Esophagus squamous epithelium (tissue), 4 donors: ENCODE measurements around the gene FBXO10.

Experiments
- CTCF ChIP-seq, 6 experiments: fragments of 450-650 bp in 4 of 6; fragments of 200-600 bp in 2 of 6; sonication (generic) in 2 of 6; IDR thresholded peaks; one replicate each; pipeline ENCODE4 v1.5.1; 2016 to 2019; ENCODE audit warnings: antibody characterized with exemption in 6 of 6, mild to moderate bottlenecking in 4 of 6, moderate library complexity in 4 of 6
- POLR2A ChIP-seq, 4 donors: fragments of 450-650 bp; IDR thresholded peaks; one replicate each; pipeline ENCODE4 v1.6.1; 2017; ENCODE audit warnings: antibody characterized with exemption in 4 of 4, mild to moderate bottlenecking in 4 of 4, moderate library complexity in 3 of 4

GRCh38 chr9:37625036-37625757, 49.0 kb upstream of the FBXO10 start:
- TF ChIP-seq POLR2A (IDR thresholded peaks at IDR 0.05): no peak
- no peak for TF ChIP-seq CTCF (IDR thresholded peaks at IDR 0.05)
